ENCODE measurements around the gene SLC36A3.
A peak's percentile ranks its signal among the peaks of the same experiment; 100 is the strongest.
"Not testable (repeated sequence)": the region's sequence is repeated elsewhere in the genome, so short reads cannot be mapped to it uniquely, and the experiment has no call there.

SLC36A3 gene

GRCh38 chr5:151238303-151238741 is 65.2 kb downstream of the SLC36A3 start:
- in situ Hi-C loops (cut with MboI; ENCODE audit: low sequenced_read_pairs, unreplicated experiment), result no loop called here
- peak; percentile 72 for DNase-seq (ENCODE audit: low spot score)
- peak; percentile 22 for TF ChIP-seq CTCF (IDR thresholded peaks at IDR 0.05; ENCODE audit: borderline replicate concordance, control extremely low read depth, extremely low read depth, insufficient read depth, missing control alignments)

- in situ Hi-C loops (cut with MboI; ENCODE audit: low sequenced_read_pairs, unreplicated experiment), result no loop called here
- TF ChIP-seq CTCF (IDR thresholded peaks at IDR 0.05; ENCODE audit: borderline replicate concordance, control extremely low read depth, extremely low read depth, insufficient read depth, missing control alignments), result no peak
- DNase-seq (ENCODE audit: low spot score), result no peak
Observed at GRCh38 chr5:151237685-151238084, 65.9 kb downstream of the SLC36A3 start.

GRCh38 chr5:151236888-151237287 is 66.7 kb downstream of the SLC36A3 start:
- in situ Hi-C loops (cut with MboI; ENCODE audit: low sequenced_read_pairs, unreplicated experiment), result no loop called here
- DNase-seq (ENCODE audit: low spot score), result no peak
- no peak for TF ChIP-seq CTCF (IDR thresholded peaks at IDR 0.05; ENCODE audit: borderline replicate concordance, control extremely low read depth, extremely low read depth, insufficient read depth, missing control alignments)

GRCh38 chr5:151235239-151235571 is 68.4 kb downstream of the SLC36A3 start:
- DNase-seq (ENCODE audit: low spot score); in situ Hi-C loops (cut with MboI; ENCODE audit: low sequenced_read_pairs, unreplicated experiment): not testable (repeated sequence)

- peak; percentile 84 for DNase-seq (ENCODE audit: low spot score)
- TF ChIP-seq CTCF (IDR thresholded peaks at IDR 0.05; ENCODE audit: borderline replicate concordance, control extremely low read depth, extremely low read depth, insufficient read depth, missing control alignments), result no peak
- in situ Hi-C loops (cut with MboI; ENCODE audit: low sequenced_read_pairs, unreplicated experiment), result no loop called here
Observed at GRCh38 chr5:151234476-151235238, 68.9 kb downstream of the SLC36A3 start.

GRCh38 chr5:151233616-151234085 is 69.9 kb downstream of the SLC36A3 start:
- in situ Hi-C loops (cut with MboI; ENCODE audit: low sequenced_read_pairs, unreplicated experiment), result no loop called here
- TF ChIP-seq CTCF (IDR thresholded peaks at IDR 0.05; ENCODE audit: borderline replicate concordance, control extremely low read depth, extremely low read depth, insufficient read depth, missing control alignments), result no peak

GRCh38 chr5:151231359-151231758 is 72.2 kb downstream of the SLC36A3 start:
- TF ChIP-seq CTCF (IDR thresholded peaks at IDR 0.05; ENCODE audit: borderline replicate concordance, control extremely low read depth, extremely low read depth, insufficient read depth, missing control alignments), result no peak
- no peak for DNase-seq (ENCODE audit: low spot score)
- in situ Hi-C loops (cut with MboI; ENCODE audit: low sequenced_read_pairs, unreplicated experiment), result no loop called here

More at GRCh38 chr5:151233616-151234085, 69.9 kb downstream of the SLC36A3 start:
- DNase-seq (ENCODE audit: low spot score), result peak; percentile 57
